GM12878 (cell line): ENCODE results near the gene ZNF33B. TPM values are rescaled to one million over a fixed set of nuclear protein-coding genes. Genes with fewer than 3 reads are reported as not detected.

Experiments used
- ATAC-seq: fragments of 200-7000 bp; cut with Tn5 transposase; 3 replicates; pipeline ENCODE4 v1.9.1; 2020; ENCODE audit warnings: mild to moderate bottlenecking, moderate library complexity
- BruUV-seq: library from RNA; stranded (reverse); fragments of 400-500 nt; replicated peaks from 2 replicates; lab custom pipeline; 2021; lab: Mats Ljungman, UMichigan
- CTCF ChIA-PET: fragments of 300-600 bp; sonication (Branson Sonifier 250); formaldehyde crosslinking; extraction: SDS; loops from one replicate; lab custom pipeline; 2021; ENCODE audit warnings: inconsistent platforms; lab: Yijun Ruan, JAX
- POLR2A ChIA-PET: fragments of 350-600 bp; formaldehyde crosslinking; extraction: SDS; loops from one replicate; lab custom pipeline; 2021; ENCODE audit warnings: inconsistent platforms; lab: Charles Lee
- RAD21 ChIA-PET: fragments of 300-600 bp; sonication (Branson Sonifier 250); formaldehyde crosslinking; loops from one replicate; lab custom pipeline; 2023; ENCODE audit warnings: antibody characterized with exemption; ENCODE audit not compliant: unreplicated experiment; lab: Charles Lee
- SMC1A ChIA-PET: fragments of 300-600 bp; sonication (Branson Sonifier 250); formaldehyde crosslinking; loops from one replicate; lab custom pipeline; 2023; ENCODE audit not compliant: unreplicated experiment, uncharacterized antibody; lab: Charles Lee
- DNase-seq: peaks from one replicate; pipeline ENCODE4 v3.0.0-alpha.2; 2011; ENCODE audit warnings: low read depth, low spot score
- FAIRE-seq: peaks from 3 replicates; lab custom pipeline; 2011; peaks lifted over from hg19 to GRCh38; lab: Jason Lieb, UNC
- H2AFZ ChIP-seq: 2 replicates; pipeline ENCODE4 v1.6.0; 2011; ENCODE audit warnings: low read depth, low read length, control low read depth; ENCODE audit not compliant: control insufficient read depth
- H3K27ac ChIP-seq: 2 replicates; pipeline ENCODE4 v1.5.1; 2011; ENCODE audit warnings: control low read depth; ENCODE audit not compliant: control insufficient read depth, insufficient read depth
- H3K27me3 ChIP-seq, 2 experiments: replicated peaks in 1 of 2; 2 replicates each; pipeline versions ENCODE4 v1.6.0 to v1.6.1; 2011; ENCODE audit warnings: low read length in 1 of 2; ENCODE audit not compliant: control insufficient read depth in 2 of 2, insufficient read depth in 2 of 2
- H3K36me3 ChIP-seq, 2 experiments: 2 replicates each; pipeline ENCODE4 v1.5.1; 2011; ENCODE audit warnings: low read length in 1 of 2; ENCODE audit not compliant: control insufficient read depth in 2 of 2, insufficient read depth in 2 of 2
- H3K4me1 ChIP-seq: 2 replicates; pipeline ENCODE4 v1.6.1; 2011; ENCODE audit warnings: mild to moderate bottlenecking, low read length, moderate library complexity, mixed read lengths; ENCODE audit not compliant: control insufficient read depth, insufficient read depth
- H3K4me2 ChIP-seq: 2 replicates; pipeline ENCODE4 v1.6.0; 2011; ENCODE audit warnings: control low read depth; ENCODE audit not compliant: control insufficient read depth, insufficient read depth
- H3K4me3 ChIP-seq: fragments of 200-600 bp; sonication (generic); 2 replicates; pipeline ENCODE4 v1.5.1; 2016
- H3K79me2 ChIP-seq: 2 replicates; pipeline ENCODE4 v1.6.0; 2011; ENCODE audit warnings: low read length; ENCODE audit not compliant: control insufficient read depth, insufficient read depth
- H3K9ac ChIP-seq: 2 replicates; pipeline ENCODE4 v1.8.0; 2011; ENCODE audit warnings: low read length, control low read depth, mixed read lengths; ENCODE audit not compliant: control insufficient read depth, insufficient read depth
- H3K9me3 ChIP-seq: replicated peaks from 3 replicates; pipeline ENCODE4 v1.5.1; 2011; ENCODE audit warnings: mild to moderate bottlenecking, low read length; ENCODE audit not compliant: control insufficient read depth, insufficient read depth
- H4K20me1 ChIP-seq: 2 replicates; pipeline ENCODE4 v1.6.0; 2011; ENCODE audit not compliant: control insufficient read depth, insufficient read depth
- POU2F2 ChIP-seq: IDR thresholded peaks from 3 replicates; pipeline ENCODE4 v1.6.1; 2011; ENCODE audit warnings: low read depth, mild to moderate bottlenecking, low read length, borderline replicate concordance
- SREBF2 ChIP-seq: IDR thresholded peaks from 2 replicates; pipeline ENCODE4 v1.6.1; 2012; ENCODE audit warnings: mild to moderate bottlenecking, low read length
- TCF3 ChIP-seq: IDR thresholded peaks from 2 replicates; pipeline ENCODE4 v1.6.1; 2012; ENCODE audit warnings: low read depth, mild to moderate bottlenecking, low read length, borderline replicate concordance; ENCODE audit not compliant: insufficient read depth
- WRNIP1 ChIP-seq: IDR thresholded peaks from 2 replicates; pipeline ENCODE4 v1.6.1; 2011; ENCODE audit warnings: low read depth, low read length, improper control_type of control experiment, borderline replicate concordance
- ZBTB40 ChIP-seq: fragments of 450-650 bp; IDR thresholded peaks from 2 replicates; pipeline ENCODE4 v1.6.1; 2016; ENCODE audit warnings: mild to moderate bottlenecking, moderate library complexity, borderline replicate concordance
- WGBS: methylation state at CpG from one replicate; pipeline ENCODE4 v1.1.6; 2016; ENCODE audit warnings: low lambda C conversion rate; ENCODE audit not compliant: insufficient replicate concordance, insufficient coverage; ENCODE audit errors: missing lambda C conversion rate; 5-methylcytosine and 5-hydroxymethylcytosine counted together
- in situ Hi-C: fragments of 300-500 bp; cut with MboI; formaldehyde crosslinking; loops from 9 replicates; pipeline ENCODE4 v1.14.3; 2018; ENCODE audit warnings: mixed read lengths
- intact Hi-C: fragments of 100-400 bp; cut with micrococcal nuclease; formaldehyde crosslinking; loops from one replicate; pipeline ENCODE4 v1.14.2; 2022; ENCODE audit not compliant: unreplicated experiment
- polyA plus RNA-seq, 11 experiments: library from polyadenylated mRNA; depleted of rRNA in 4 of 11; unstranded in 6 of 11; stranded (reverse) in 5 of 11; fragments of >200 nt; fragmentation: Nextera tagmentation in 4 of 11; fragmentation: Illumina TruSeq in 1 of 11; extraction: Ambion mirVana in 4 of 11; extraction: Trizol in 1 of 11; gene quantifications; 1 replicate in 1 of 11; 2 replicates in 10 of 11; pipeline versions ENCODE4 v1.2.1 to v1.2.3, GENCODE V29; 2011 to 2016; ENCODE audit warnings: inconsistent platforms in 2 of 11, missing spikeins in 2 of 11, low read depth in 1 of 11
- total RNA-seq, 4 experiments: library from RNA; depleted of rRNA in 3 of 4; stranded (reverse); fragments of >200 nt in 3 of 4; fragmentation: Illumina TruSeq in 1 of 4; extraction: Trizol in 1 of 4; gene quantifications; 2 replicates each; pipeline versions ENCODE4 v1.2.1 to v1.2.3, GENCODE V29; 2013 to 2021

ZNF33B gene
- total and polyA plus RNA-seq, 10 of the 15 experiments (the other 5 are each of a cell fraction or from before 2014, with no cell fraction given) = 5.3 to 19.7 (median 9.3) TPM

- TF ChIP-seq ZBTB40 = no peak
- TF ChIP-seq POU2F2 = no peak
- no peak for TF ChIP-seq WRNIP1
These were observed 88.5 kb downstream of the ZNF33B start (continued) for GRCh38 chr10:42549851-42550250.

GRCh38 chr10:42548254-42548653, 90.1 kb downstream of the ZNF33B start:
- ChIA-PET CTCF (no interaction called here), SMC1A (no interaction called here), RAD21 (no interaction called here), POLR2A (no interaction called here)
- no peak for FAIRE-seq
- DNase-seq = no peak
- no peak overlapping the region for H3K9ac ChIP-seq
- H3K4me3 ChIP-seq = no peak overlapping the region
- H3K4me1 ChIP-seq = no peaks in the 10 kb centered on the region; the same call in 1 of the 2 replicates
- no peaks in the 10 kb centered on the region for H3K36me3 ChIP-seq
- no TSS peak for BruUV-seq
- ATAC-seq = no peak
- no peak overlapping the region for H3K4me2 ChIP-seq
- TF ChIP-seq TCF3 (no peak), SREBF2 (no peak), ZBTB40 (peak; percentile 77)
- in situ Hi-C loops (no loop called here), intact Hi-C loops (no loop called here)
- H3K27ac ChIP-seq = no peak overlapping the region
- H2AFZ ChIP-seq = no peak overlapping the region
- WGBS = 94% methylated on average over 3 of the region's 3 CpGs
- H3K9me3 ChIP-seq = peaks cover 1% of the 10 kb centered on the region; the same call in 1 of the 3 replicates
- H3K79me2 ChIP-seq = peaks cover 11% of the 10 kb centered on the region
- H4K20me1 ChIP-seq = no peaks in the 10 kb centered on the region
- H3K27me3 ChIP-seq = no peaks in the 10 kb centered on the region
